AG09309 (cell line): ENCODE results near the gene NFKB1.

Experiments used
- DNase-seq: peaks from one replicate; pipeline ENCODE4 v3.0.0-alpha.2; 2010; ENCODE audit warnings: low read depth
- H3K4me3 ChIP-seq: 2 replicates; pipeline ENCODE4 v1.5.1; 2011; ENCODE audit warnings: mild to moderate bottlenecking, low read depth, low read length, moderate library complexity; ENCODE audit not compliant: control insufficient read depth
- TF ChIP-seq, protein P1 (sequence below): IDR thresholded peaks from 2 replicates; pipeline ENCODE4 v1.5.1; 2011; ENCODE audit warnings: mild to moderate bottlenecking, low read depth, low read length, inconsistent platforms; ENCODE audit not compliant: insufficient read depth, control insufficient read depth; ENCODE audit errors: missing control alignments

The NFKB1 gene

GRCh38 chr4:102641793-102642192 lies 140.6 kb downstream of the NFKB1 start:
- no peak overlapping the region for H3K4me3 ChIP-seq
- TF ChIP-seq, protein P1, sequence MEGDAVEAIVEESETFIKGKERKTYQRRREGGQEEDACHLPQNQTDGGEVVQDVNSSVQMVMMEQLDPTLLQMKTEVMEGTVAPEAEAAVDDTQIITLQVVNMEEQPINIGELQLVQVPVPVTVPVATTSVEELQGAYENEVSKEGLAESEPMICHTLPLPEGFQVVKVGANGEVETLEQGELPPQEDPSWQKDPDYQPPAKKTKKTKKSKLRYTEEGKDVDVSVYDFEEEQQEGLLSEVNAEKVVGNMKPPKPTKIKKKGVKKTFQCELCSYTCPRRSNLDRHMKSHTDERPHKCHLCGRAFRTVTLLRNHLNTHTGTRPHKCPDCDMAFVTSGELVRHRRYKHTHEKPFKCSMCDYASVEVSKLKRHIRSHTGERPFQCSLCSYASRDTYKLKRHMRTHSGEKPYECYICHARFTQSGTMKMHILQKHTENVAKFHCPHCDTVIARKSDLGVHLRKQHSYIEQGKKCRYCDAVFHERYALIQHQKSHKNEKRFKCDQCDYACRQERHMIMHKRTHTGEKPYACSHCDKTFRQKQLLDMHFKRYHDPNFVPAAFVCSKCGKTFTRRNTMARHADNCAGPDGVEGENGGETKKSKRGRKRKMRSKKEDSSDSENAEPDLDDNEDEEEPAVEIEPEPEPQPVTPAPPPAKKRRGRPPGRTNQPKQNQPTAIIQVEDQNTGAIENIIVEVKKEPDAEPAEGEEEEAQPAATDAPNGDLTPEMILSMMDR = no peak
- no peak for DNase-seq

- DNase-seq = peak; percentile 47
- TF ChIP-seq, protein P1 = no peak
- H3K4me3 ChIP-seq = no peak overlapping the region
These were observed 141.6 kb downstream of the NFKB1 start for GRCh38 chr4:102642631-102643298.

- no peak overlapping the region for H3K4me3 ChIP-seq
- TF ChIP-seq, protein P1 = no peak
- DNase-seq = no peak
These were observed 146.0 kb downstream of the NFKB1 start for GRCh38 chr4:102647117-102647516.

DNA sequence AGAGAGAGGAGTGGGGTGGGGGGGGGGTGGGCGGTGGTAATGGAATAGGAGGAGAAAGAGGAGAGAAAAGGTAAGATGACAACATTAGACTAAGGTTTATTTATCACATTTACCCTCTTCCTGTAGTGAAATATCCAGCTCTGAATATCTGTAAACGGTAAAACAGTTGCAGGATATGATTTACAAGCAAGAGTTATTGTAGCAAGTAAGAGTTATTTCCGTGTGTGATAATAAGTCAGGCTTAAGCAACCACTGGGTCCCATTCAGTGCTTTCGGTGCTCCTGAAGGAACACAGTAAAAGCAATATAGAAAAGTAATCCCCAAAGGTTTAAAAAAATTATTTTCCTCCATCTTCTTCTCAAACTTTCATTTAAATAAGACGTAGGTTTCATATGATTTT lies 156.0 kb downstream of the NFKB1 start:
- no peak overlapping the region for H3K4me3 ChIP-seq
- TF ChIP-seq, protein P1 = no peak
- DNase-seq = no peak

GRCh38 chr4:102663073-102663472 lies 161.9 kb downstream of the NFKB1 start:
- no peak overlapping the region for H3K4me3 ChIP-seq
- peak; percentile 78 for DNase-seq
- TF ChIP-seq, protein P1 = no peak

DNA sequence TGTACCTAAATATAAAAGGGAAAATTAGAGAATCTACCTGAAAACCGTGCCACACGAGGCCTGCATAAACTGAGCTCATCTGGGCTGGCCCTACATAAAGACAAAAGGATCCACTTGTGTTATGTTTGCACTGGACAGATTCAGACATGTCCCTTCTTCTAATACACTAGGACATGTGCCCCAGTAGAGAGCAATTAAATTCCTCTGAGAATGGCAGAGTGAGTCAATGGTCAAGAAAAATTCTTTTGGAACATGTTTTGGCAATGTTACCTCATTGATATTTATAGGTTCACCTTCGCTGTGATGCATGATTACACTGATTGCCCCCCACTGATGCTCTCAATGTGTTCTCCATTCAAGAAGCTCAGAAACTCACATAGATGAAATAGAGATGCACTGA lies 164.4 kb downstream of the NFKB1 start:
- TF ChIP-seq, protein P1 = no peak
- no peak for DNase-seq
- H3K4me3 ChIP-seq = no peak overlapping the region
